HT-29 (cell line): ENCODE measurements around the gene PRR35. TPM values are rescaled to one million over a fixed set of nuclear protein-coding genes. Genes with fewer than 3 reads are reported as not detected.

Experiments used
- small RNA-seq: library from RNA; depleted of rRNA; stranded (forward); fragments of <200 nt; gene quantifications from one replicate; pipeline ENCODE3, GENCODE V24; 2014
- total RNA-seq: library from RNA; depleted of rRNA; stranded (reverse); fragments of >200 nt; shearing (Covaris generic); gene quantifications from 2 replicates; pipeline ENCODE4 v1.2.3, GENCODE V29; 2014; rRNA removed

Gene PRR35
- total RNA-seq, 1 experiment from 2014 or later, result not detected

Small RNAs within 50 kb of the gene (small RNA-seq; reads per million reads assigned to genes)
- gene MIR3176 (1.0 reads per million, percentile 35 among the genes with 10 or more reads in this experiment), gene MIR5587 (not detected), gene Z98883.1 (not detected)

Other genes with a start within 250 kb of the PRR35 start
- gene AXIN1, start 207.7 kb upstream of the PRR35 start, total RNA-seq, result 77.0 and 88.4 TPM in 2 replicates
- 223 and 226 TPM in 2 replicates for gene MRPL28, start 189.9 kb upstream of the PRR35 start, total RNA-seq
- 150 and 161 TPM in 2 replicates for gene PGAP6, start 178.4 kb upstream of the PRR35 start, total RNA-seq
- gene NME4, start 163.2 kb upstream of the PRR35 start, total RNA-seq, result 25.3 and 29.0 TPM in 2 replicates
- gene DECR2, start 158.5 kb upstream of the PRR35 start, total RNA-seq, result 25.2 and 29.1 TPM in 2 replicates
- 5.2 and 9.5 TPM in 2 replicates for gene RAB11FIP3, start 134.7 kb upstream of the PRR35 start, total RNA-seq
- gene CAPN15, start 32.7 kb upstream of the PRR35 start, total RNA-seq, result 161 and 180 TPM in 2 replicates
- gene NHLRC4, start 6.6 kb downstream of the PRR35 start, total RNA-seq, result 0.05 and 0.13 TPM in 2 replicates
- 99.5 and 103 TPM in 2 replicates for gene PIGQ, start 9.6 kb downstream of the PRR35 start, total RNA-seq
- 54.2 and 58.2 TPM in 2 replicates for gene RAB40C, start 29.7 kb downstream of the PRR35 start, total RNA-seq
- gene WFIKKN1, start 70.6 kb downstream of the PRR35 start, total RNA-seq, result 0.74 and 1.1 TPM in 2 replicates
- 278 and 290 TPM in 2 replicates for gene METTL26, start 75.9 kb downstream of the PRR35 start, total RNA-seq
- 198 and 209 TPM in 2 replicates for gene MCRIP2, start 81.4 kb downstream of the PRR35 start, total RNA-seq
- 162 and 168 TPM in 2 replicates for gene WDR90, start 89.0 kb downstream of the PRR35 start, total RNA-seq
- gene RHOT2, start 107.7 kb downstream of the PRR35 start, total RNA-seq, result 209 and 211 TPM in 2 replicates
- gene RHBDL1, start 115.3 kb downstream of the PRR35 start, total RNA-seq, result 7.8 and 8.2 TPM in 2 replicates
- 258 and 295 TPM in 2 replicates for gene STUB1, start 120.0 kb downstream of the PRR35 start, total RNA-seq
- 154 and 176 TPM in 2 replicates for gene JMJD8, start 123.9 kb downstream of the PRR35 start, total RNA-seq
- gene WDR24, start 130.0 kb downstream of the PRR35 start, total RNA-seq, result 5.9 and 6.2 TPM in 2 replicates
- gene FBXL16, start 145.4 kb downstream of the PRR35 start, total RNA-seq, result 0.29 and 1.5 TPM in 2 replicates
- 82.2 and 108 TPM in 2 replicates for gene METRN, start 154.7 kb downstream of the PRR35 start, total RNA-seq
- gene ANTKMT, start 160.8 kb downstream of the PRR35 start, total RNA-seq, result 123 and 151 TPM in 2 replicates
- 22.9 and 30.6 TPM in 2 replicates for gene CCDC78, start 166.0 kb downstream of the PRR35 start, total RNA-seq
- 63.0 and 80.8 TPM in 2 replicates for gene HAGHL, start 166.7 kb downstream of the PRR35 start, total RNA-seq
- gene CIAO3, start 180.6 kb downstream of the PRR35 start, total RNA-seq, result 68.4 and 80.0 TPM in 2 replicates
- 3.9 and 8.3 TPM in 2 replicates for gene MSLN, start 200.3 kb downstream of the PRR35 start, total RNA-seq
- gene RPUSD1, start 228.0 kb downstream of the PRR35 start, total RNA-seq, result 147 and 148 TPM in 2 replicates
- 121 and 145 TPM in 2 replicates for gene CHTF18, start 228.2 kb downstream of the PRR35 start, total RNA-seq
- not detected in 2 replicates for gene GNG13, start 240.3 kb downstream of the PRR35 start, total RNA-seq